HepG2 (cell line): ENCODE measurements around the gene DBNDD2. TPM values are rescaled to one million over a fixed set of nuclear protein-coding genes. Genes with fewer than 3 reads are reported as not detected.

Experiments
- ATAC-seq: fragments of 200-7000 bp; cut with Tn5 transposase; 3 replicates; pipeline ENCODE4 v1.9.1; 2020; ENCODE audit warnings: mild to moderate bottlenecking, moderate library complexity
- BruUV-seq: library from RNA; stranded (reverse); fragments of 400-500 nt; replicated peaks from 2 replicates; lab custom pipeline; 2021; lab: Mats Ljungman, UMichigan
- CTCF ChIA-PET: fragments of 300-600 bp; formaldehyde crosslinking; extraction: SDS; loops from one replicate; lab custom pipeline; 2021; ENCODE audit warnings: low total read pairs, inconsistent platforms, low intra/inter-chr PET ratio; lab: Yijun Ruan, JAX
- POLR2A ChIA-PET: fragments of 350-600 bp; sonication (Branson Sonifier 250); formaldehyde crosslinking; loops from one replicate; lab custom pipeline; 2020; ENCODE audit warnings: antibody characterized with exemption, inconsistent platforms; lab: Yijun Ruan, JAX
- DNase-seq: peaks from one replicate; pipeline ENCODE4 v3.0.0-alpha.2; 2015; ENCODE audit warnings: low spot score
- FAIRE-seq: peaks from 3 replicates; lab custom pipeline; 2011; peaks lifted over from hg19 to GRCh38; lab: Jason Lieb, UNC
- H2AFZ ChIP-seq: one replicate; pipeline ENCODE4 v1.6.1; 2011; ENCODE audit warnings: low read length, inconsistent platforms
- H3K27ac ChIP-seq: fragments of 300-600 bp; 3 replicates; pipeline ENCODE4 v1.8.0; 2011; ENCODE audit warnings: mixed run types, mild to moderate bottlenecking, mixed read lengths, low read length, inconsistent platforms; ENCODE audit not compliant: insufficient read depth; ENCODE audit errors: extremely low read length
- H3K27me3 ChIP-seq, 2 experiments: fragments of 200-600 bp in 1 of 2; 2 replicates in 1 of 2; 3 replicates in 1 of 2; pipeline versions ENCODE4 v1.6.0 to v1.8.0; 2011; ENCODE audit warnings: low read length in 2 of 2, mild to moderate bottlenecking in 2 of 2, moderate library complexity in 2 of 2, inconsistent platforms in 1 of 2; ENCODE audit not compliant: insufficient read depth in 2 of 2, control insufficient read depth in 1 of 2
- H3K36me3 ChIP-seq, 2 experiments: fragments of 200-600 bp in 1 of 2; replicated peaks in 1 of 2; 2 replicates in 1 of 2; 3 replicates in 1 of 2; pipeline versions ENCODE4 v1.5.1 to v1.8.0; 2011; ENCODE audit warnings: low read length in 2 of 2, inconsistent platforms in 1 of 2; ENCODE audit not compliant: insufficient read depth in 2 of 2, control insufficient read depth in 1 of 2
- H3K4me1 ChIP-seq: 2 replicates; pipeline ENCODE4 v1.5.1; 2012; ENCODE audit warnings: low read length, inconsistent platforms; ENCODE audit not compliant: insufficient read depth
- H3K4me2 ChIP-seq: 2 replicates; pipeline ENCODE4 v1.6.0; 2011; ENCODE audit warnings: low read depth, low read length, inconsistent platforms
- H3K4me3 ChIP-seq, 3 experiments: fragments of 200-600 bp in 1 of 3; sonication (generic), shearing (Covaris generic) in 1 of 3; replicated peaks in 1 of 3; 2 replicates each; pipeline ENCODE4 v1.5.1; 2011 to 2016; ENCODE audit warnings: low read length in 3 of 3, inconsistent platforms in 2 of 3, low read depth in 2 of 3, mild to moderate bottlenecking in 2 of 3, control low read depth in 1 of 3, mixed read lengths in 1 of 3; ENCODE audit not compliant: insufficient read depth in 1 of 3
- H3K79me2 ChIP-seq: one replicate; pipeline ENCODE4 v1.6.1; 2011; ENCODE audit warnings: low read length, inconsistent platforms; ENCODE audit not compliant: insufficient read depth
- H3K9ac ChIP-seq: 2 replicates; pipeline ENCODE4 v1.6.0; 2011; ENCODE audit warnings: mild to moderate bottlenecking, low read depth, low read length, inconsistent platforms; ENCODE audit not compliant: insufficient read depth
- H3K9me3 ChIP-seq: 2 replicates; pipeline ENCODE4 v1.5.1; 2012; ENCODE audit warnings: mild to moderate bottlenecking, low read length
- H4K20me1 ChIP-seq: 2 replicates; pipeline ENCODE4 v1.6.0; 2011; ENCODE audit warnings: inconsistent platforms, mild to moderate bottlenecking, low read length, moderate library complexity; ENCODE audit not compliant: insufficient read depth
- MAFK ChIP-seq, 2 experiments: IDR thresholded peaks in 1 of 2; conservative IDR thresholded peaks in 1 of 2; 2 replicates each; pipeline ENCODE4 v1.6.1; 2011; ENCODE audit warnings: improper control_type of control experiment in 2 of 2, low read length in 2 of 2
- NFE2L2 ChIP-seq: fragments of 150-350 bp; IDR thresholded peaks from 2 replicates; pipeline ENCODE4 v1.6.1; 2014; ENCODE audit warnings: low read length
- POLR2AphosphoS2 ChIP-seq: IDR thresholded peaks from 2 replicates; pipeline ENCODE4 v1.6.1; 2011; ENCODE audit warnings: low read depth, low read length, improper control_type of control experiment
- SIX4 ChIP-seq: sonication (generic); formaldehyde crosslinking; IDR thresholded peaks from 2 replicates; pipeline ENCODE4 v1.4.0; 2020; ENCODE audit warnings: missing genetic modification reagents
- SOX6 ChIP-seq, 2 experiments: fragments of 450-650 bp in 1 of 2; sonication (generic) in 1 of 2; formaldehyde crosslinking in 1 of 2; IDR thresholded peaks; 2 replicates each; pipeline versions ENCODE4 v1.4.0 to v1.6.1; 2017 to 2020; ENCODE audit warnings: antibody characterized with exemption in 1 of 2, mild to moderate bottlenecking in 1 of 2, missing genetic modification reagents in 1 of 2
- TP53 ChIP-seq: sonication (generic); formaldehyde crosslinking; conservative IDR thresholded peaks from 2 replicates; pipeline ENCODE4 v1.4.0; 2020; ENCODE audit warnings: missing genetic modification reagents
- ZNF205 ChIP-seq: IDR thresholded peaks from 2 replicates; pipeline ENCODE4 v1.6.1; 2018; ENCODE audit warnings: missing biosample characterization, missing genetic modification reagents
- ZNF263 ChIP-seq: sonication (generic); formaldehyde crosslinking; IDR thresholded peaks from 2 replicates; pipeline ENCODE4 v1.4.0; 2020; ENCODE audit warnings: missing genetic modification reagents
- ZNF292 ChIP-seq: sonication (generic); formaldehyde crosslinking; IDR thresholded peaks from 2 replicates; pipeline ENCODE4 v1.8.1; 2022; ENCODE audit warnings: mild to moderate bottlenecking, low read depth, missing genetic modification reagents, borderline replicate concordance
- ZNF446 ChIP-seq: sonication (generic); formaldehyde crosslinking; IDR thresholded peaks from 2 replicates; pipeline ENCODE4 v1.5.0; 2020; ENCODE audit warnings: mild to moderate bottlenecking, missing genetic modification reagents
- ZNF557 ChIP-seq: sonication (generic); formaldehyde crosslinking; IDR thresholded peaks from 2 replicates; pipeline ENCODE4 v1.4.0; 2020; ENCODE audit warnings: missing genetic modification reagents
- WGBS: methylation state at CpG from one replicate; pipeline ENCODE4 v1.1.6; 2017; ENCODE audit warnings: low lambda C conversion rate; 5-methylcytosine and 5-hydroxymethylcytosine counted together
- in situ Hi-C: cut with HindIII; loops from 2 replicates; pipeline ENCODE4 v1.10.0; 2017; ENCODE audit warnings: low pct_unique_long_range_greater_than_20kb; ENCODE audit not compliant: extremely low pct_ligation_motif_present
- intact Hi-C: fragments of 100-400 bp; cut with micrococcal nuclease; formaldehyde crosslinking; loops from one replicate; pipeline ENCODE4 v1.10.0; 2022; ENCODE audit not compliant: unreplicated experiment
- polyA plus RNA-seq, 8 experiments: library from polyadenylated mRNA; depleted of rRNA in 3 of 8; stranded (reverse) in 7 of 8; unstranded in 1 of 8; fragments of >200 nt; fragmentation: Illumina TruSeq in 4 of 8; extraction: Trizol in 4 of 8; gene quantifications; 2 replicates each; pipeline versions ENCODE4 v1.2.1 to v1.2.3, GENCODE V29; 2011 to 2016; ENCODE audit warnings: low read depth in 4 of 8, missing spikeins in 1 of 8, mixed read lengths in 1 of 8; ENCODE audit not compliant: insufficient read depth in 1 of 8
- total RNA-seq, 5 experiments: library from RNA; depleted of rRNA; stranded (reverse); fragments of >200 nt; fragmentation: Illumina TruSeq; extraction: Trizol; gene quantifications; 2 replicates each; pipeline ENCODE4 v1.2.3, GENCODE V29; 2016; ENCODE audit warnings: low read depth in 1 of 5

The DBNDD2 gene
- total and polyA plus RNA-seq, 2 of the 13 experiments (the other 11 are each of a cell fraction or from before 2014, with no cell fraction given): 16.7 to 47.6 TPM

DNA sequence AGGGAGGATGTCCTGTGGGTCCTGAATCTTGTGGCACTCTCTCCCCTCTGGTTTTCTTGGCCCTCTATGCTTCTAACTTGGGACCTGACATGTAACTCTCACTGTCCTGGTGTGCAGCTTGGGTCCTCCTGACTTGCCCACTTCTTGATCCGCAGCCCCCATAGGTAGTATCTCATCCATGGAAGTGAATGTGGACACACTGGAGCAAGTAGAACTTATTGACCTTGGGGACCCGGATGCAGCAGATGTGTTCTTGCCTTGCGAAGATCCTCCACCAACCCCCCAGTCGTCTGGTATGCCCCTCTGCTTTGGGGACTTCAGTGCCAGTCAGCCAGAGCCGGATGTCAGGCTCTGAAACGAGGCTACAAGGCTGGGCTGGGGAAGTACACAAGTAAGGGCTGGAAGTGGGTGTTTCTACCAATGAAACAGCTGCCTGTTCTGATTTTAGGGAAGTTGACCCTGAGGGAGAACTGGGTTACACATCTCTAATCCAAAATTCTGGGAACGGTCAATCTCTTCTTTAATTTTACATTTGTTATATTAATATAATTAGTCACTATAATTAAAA is 641 bp downstream of the DBNDD2 start:
- in situ Hi-C loops (no loop called here), intact Hi-C loops (no loop called here)
- H4K20me1 ChIP-seq: no peaks in the 10 kb centered on the region
- H3K36me3 ChIP-seq: no peaks in the 10 kb centered on the region
- WGBS: 89% methylated on average over 7 of the region's 7 CpGs
- peaks cover 25% of the 10 kb centered on the region for H3K4me1 ChIP-seq
- peaks cover 2 to 5% of the 10 kb centered on the region in 2 experiments; a peak in 2 of 5 replicates for H3K27me3 ChIP-seq
- ATAC-seq (no peak), FAIRE-seq (no peak), DNase-seq (no peak)
- no peak overlapping the region for H3K4me3 ChIP-seq
- ChIA-PET CTCF (no interaction called here), POLR2A (no interaction called here)
- BruUV-seq: no TSS peak
- H3K9ac ChIP-seq: no peak overlapping the region
- H3K4me2 ChIP-seq: no peak overlapping the region
- no peaks in the 10 kb centered on the region for H3K79me2 ChIP-seq
- H3K27ac ChIP-seq: no peak overlapping the region
- no peak for TF ChIP-seq ZNF292 (CRISPR knock-in tag)
- TF ChIP-seq POLR2AphosphoS2: no peak
- no peak for TF ChIP-seq ZNF263 (CRISPR knock-in tag)
- TF ChIP-seq SIX4 (CRISPR knock-in tag): no peak
- no peak for TF ChIP-seq SOX6 (IDR thresholded peaks at IDR 0.05)
- no peak for TF ChIP-seq SOX6 (CRISPR knock-in tag; IDR thresholded peaks at IDR 0.05)
- no peak for TF ChIP-seq ZNF557 (CRISPR knock-in tag)
- TF ChIP-seq NFE2L2: no peak
- TF ChIP-seq TP53 (CRISPR knock-in tag): no peak
- no peak for TF ChIP-seq ZNF446 (CRISPR knock-in tag)
- TF ChIP-seq ZNF205 (CRISPR knock-in tag): no peak
- TF ChIP-seq MAFK (conservative IDR thresholded peaks at IDR 0.05 in 1 of 2, IDR thresholded peaks at IDR 0.05 in 1 of 2; ENCODE audit: low read length in 2 of 2): no peak
- H2AFZ ChIP-seq: no peak overlapping the region
- H3K9me3 ChIP-seq: no peaks in the 10 kb centered on the region
